ENCODE measurements around the gene C19orf67. TPM values are rescaled to one million over a fixed set of nuclear protein-coding genes. Genes with fewer than 3 reads are reported as not detected.

C19orf67 gene
- total RNA-seq, 1 experiment from 2014 or later: 0.39 TPM

DNA sequence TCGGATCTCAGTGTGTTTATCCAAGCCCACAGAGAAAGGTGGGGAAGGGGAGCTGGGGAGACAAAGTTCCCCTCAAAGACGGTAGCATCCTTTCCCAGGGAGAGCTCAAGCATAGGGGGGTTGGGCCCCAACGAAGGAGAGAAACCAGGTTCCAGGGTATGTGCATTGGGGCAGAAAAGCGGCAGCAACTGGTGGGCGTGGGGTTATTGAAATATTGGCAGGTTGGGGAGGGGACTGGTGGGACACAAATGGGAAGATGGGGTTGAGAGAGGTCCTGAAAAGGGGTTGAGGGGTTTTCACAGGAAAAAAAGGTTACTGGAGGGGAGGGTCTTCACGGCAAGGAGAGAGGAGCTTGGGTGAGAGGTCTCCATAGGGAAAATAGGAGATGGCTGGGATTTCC, 49.8 kb upstream of the C19orf67 start:
- WGBS (ENCODE audit: extremely low coverage, insufficient read length, low lambda C conversion rate): no CpG with 5 or more reads among the region's 6 CpGs
- no peak overlapping the region for H3K18ac ChIP-seq (ENCODE audit: insufficient read length, low read depth, low read length)
- no peak overlapping the region for H3K4ac ChIP-seq (ENCODE audit: low read depth, low read length)
- H3K23ac ChIP-seq (ENCODE audit: insufficient read length, low read depth, low read length): no peak overlapping the region
- H2BK12ac ChIP-seq (ENCODE audit: insufficient read length, low read depth, low read length): no peak overlapping the region
- peaks cover 4% of the 10 kb centered on the region; the same call in 1 of the 2 replicates for H3K4me1 ChIP-seq (ENCODE audit: insufficient read depth, low read length)
- Mint-ChIP-seq H3K4me1 (peaks cover 16 to 22% of the 10 kb centered on the region in 2 experiments), H3K36me3 (ENCODE audit: insufficient read depth in 1 of 3, low read depth in 3 of 3) (peaks cover 14 to 23% (median 21%) of the 10 kb centered on the region in 3 experiments; a peak in 6 of 7 replicates), H3K27me3 (ENCODE audit: low read depth) (no peaks in the 10 kb centered on the region), H3K4me3 (peak overlapping the region; percentile 84 to 94), H3K9me3 (no peaks in the 10 kb centered on the region), H3K27ac (peak overlapping the region in 2 of 3 experiments; percentile 21 to 75; a peak in 4 of 7 replicates)
- H3K27me3 ChIP-seq (ENCODE audit: insufficient read depth, low read length): no peaks in the 10 kb centered on the region
- peak overlapping the region; percentile 77 for H3K4me2 ChIP-seq (ENCODE audit: insufficient read depth, insufficient read length, low read length)
- peak overlapping the region; percentile 36 for H3K9ac ChIP-seq (ENCODE audit: extremely low read depth, insufficient read length, low read length)
- H3K27ac ChIP-seq (ENCODE audit: insufficient read length, low read depth, low read length): no peak overlapping the region
- no peak overlapping the region for H4K91ac ChIP-seq (ENCODE audit: insufficient read length, low read depth, low read length)
- H3K9me3 ChIP-seq (ENCODE audit: control insufficient read depth, low read depth, low read length): no peaks in the 10 kb centered on the region
- DNase-seq: no peak
- H3K56ac ChIP-seq (ENCODE audit: insufficient read length, low read depth, low read length): no peak overlapping the region
- no peak overlapping the region for H3T11ph ChIP-seq (ENCODE audit: low read length)
- no peak overlapping the region for H2AK5ac ChIP-seq (ENCODE audit: insufficient read length, low read length)
- no peak overlapping the region for H2BK15ac ChIP-seq (ENCODE audit: low read depth, low read length)
- H3K14ac ChIP-seq (ENCODE audit: insufficient read depth, low read length): no peak overlapping the region
- H3K79me2 ChIP-seq (ENCODE audit: insufficient read depth, low read length): peaks cover 3% of the 10 kb centered on the region; the same call in 1 of the 2 replicates
- H2BK120ac ChIP-seq (ENCODE audit: low read depth, low read length, poor library complexity, severe bottlenecking): no peak overlapping the region
- H4K20me1 ChIP-seq (ENCODE audit: control insufficient read depth, insufficient read depth, insufficient read length): no peaks in the 10 kb centered on the region
- TF ChIP-seq, protein P1, sequence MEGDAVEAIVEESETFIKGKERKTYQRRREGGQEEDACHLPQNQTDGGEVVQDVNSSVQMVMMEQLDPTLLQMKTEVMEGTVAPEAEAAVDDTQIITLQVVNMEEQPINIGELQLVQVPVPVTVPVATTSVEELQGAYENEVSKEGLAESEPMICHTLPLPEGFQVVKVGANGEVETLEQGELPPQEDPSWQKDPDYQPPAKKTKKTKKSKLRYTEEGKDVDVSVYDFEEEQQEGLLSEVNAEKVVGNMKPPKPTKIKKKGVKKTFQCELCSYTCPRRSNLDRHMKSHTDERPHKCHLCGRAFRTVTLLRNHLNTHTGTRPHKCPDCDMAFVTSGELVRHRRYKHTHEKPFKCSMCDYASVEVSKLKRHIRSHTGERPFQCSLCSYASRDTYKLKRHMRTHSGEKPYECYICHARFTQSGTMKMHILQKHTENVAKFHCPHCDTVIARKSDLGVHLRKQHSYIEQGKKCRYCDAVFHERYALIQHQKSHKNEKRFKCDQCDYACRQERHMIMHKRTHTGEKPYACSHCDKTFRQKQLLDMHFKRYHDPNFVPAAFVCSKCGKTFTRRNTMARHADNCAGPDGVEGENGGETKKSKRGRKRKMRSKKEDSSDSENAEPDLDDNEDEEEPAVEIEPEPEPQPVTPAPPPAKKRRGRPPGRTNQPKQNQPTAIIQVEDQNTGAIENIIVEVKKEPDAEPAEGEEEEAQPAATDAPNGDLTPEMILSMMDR (conservative IDR thresholded peaks at IDR 0.05): no peak
- H3K23me2 ChIP-seq (ENCODE audit: insufficient read length, low read depth, low read length, poor library complexity, severe bottlenecking): peaks cover 9% of the 10 kb centered on the region
- no peak overlapping the region for H4K5ac ChIP-seq (ENCODE audit: insufficient read length, low read depth, low read length)
- H2AFZ ChIP-seq (ENCODE audit: low read length): no peak overlapping the region
- H2BK5ac ChIP-seq (ENCODE audit: insufficient read length, low read length): no peak overlapping the region
- H3K79me1 ChIP-seq (ENCODE audit: insufficient read depth, low read depth, low read length, poor library complexity, severe bottlenecking): peaks cover 6% of the 10 kb centered on the region
- H4K8ac ChIP-seq (replicated peaks; ENCODE audit: insufficient read length, low read depth, low read length): no peak overlapping the region
- no peak overlapping the region for H2BK20ac ChIP-seq (ENCODE audit: low read depth, low read length, poor library complexity, severe bottlenecking)

Measured in H9 (cell line).